Adrenal gland (tissue), 5 donors: ENCODE results near the gene USP6.

Source experiments
- POLR2A ChIP-seq, 2 donors: fragments of 450-650 bp; IDR thresholded peaks; one replicate each; pipeline ENCODE4 v1.6.1; 2017; ENCODE audit warnings: antibody characterized with exemption in 2 of 2, mild to moderate bottlenecking in 2 of 2, moderate library complexity in 1 of 2
- TF ChIP-seq, protein P1 (sequence below), 6 experiments: fragments of 450-650 bp in 4 of 6; fragments of 200-600 bp in 2 of 6; sonication (generic) in 1 of 6; IDR thresholded peaks; 1 replicate in 5 of 6; 2 replicates in 1 of 6; pipeline versions ENCODE4 v1.5.1 to v1.8.0; 2016 to 2021; ENCODE audit warnings: antibody characterized with exemption in 6 of 6, mild to moderate bottlenecking in 2 of 6, moderate library complexity in 1 of 6
- donor health status: DM: no; HTN: no; CAD: no.

DNA sequence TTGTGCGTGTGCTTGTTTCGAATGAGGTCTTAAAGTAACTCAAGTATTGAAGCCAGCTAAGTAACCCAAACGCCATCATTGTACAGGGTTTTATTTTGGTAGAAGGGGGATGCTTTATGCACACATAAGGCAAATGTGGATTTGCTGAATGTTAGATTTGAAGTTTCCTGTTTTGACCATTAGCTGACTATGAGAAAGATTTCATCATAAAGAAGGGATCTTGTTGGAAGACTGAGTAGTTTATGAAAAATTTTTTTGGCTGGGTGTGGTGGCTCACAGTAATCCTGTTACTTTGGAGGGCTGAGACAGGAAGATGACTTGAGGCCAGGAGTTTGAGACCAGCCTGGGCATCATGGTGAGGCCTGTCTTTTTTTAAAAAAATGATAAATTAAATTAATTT lies 47.6 kb upstream of the USP6 start:
- no peak for TF ChIP-seq POLR2A (IDR thresholded peaks at IDR 0.05)
- TF ChIP-seq, protein P1, sequence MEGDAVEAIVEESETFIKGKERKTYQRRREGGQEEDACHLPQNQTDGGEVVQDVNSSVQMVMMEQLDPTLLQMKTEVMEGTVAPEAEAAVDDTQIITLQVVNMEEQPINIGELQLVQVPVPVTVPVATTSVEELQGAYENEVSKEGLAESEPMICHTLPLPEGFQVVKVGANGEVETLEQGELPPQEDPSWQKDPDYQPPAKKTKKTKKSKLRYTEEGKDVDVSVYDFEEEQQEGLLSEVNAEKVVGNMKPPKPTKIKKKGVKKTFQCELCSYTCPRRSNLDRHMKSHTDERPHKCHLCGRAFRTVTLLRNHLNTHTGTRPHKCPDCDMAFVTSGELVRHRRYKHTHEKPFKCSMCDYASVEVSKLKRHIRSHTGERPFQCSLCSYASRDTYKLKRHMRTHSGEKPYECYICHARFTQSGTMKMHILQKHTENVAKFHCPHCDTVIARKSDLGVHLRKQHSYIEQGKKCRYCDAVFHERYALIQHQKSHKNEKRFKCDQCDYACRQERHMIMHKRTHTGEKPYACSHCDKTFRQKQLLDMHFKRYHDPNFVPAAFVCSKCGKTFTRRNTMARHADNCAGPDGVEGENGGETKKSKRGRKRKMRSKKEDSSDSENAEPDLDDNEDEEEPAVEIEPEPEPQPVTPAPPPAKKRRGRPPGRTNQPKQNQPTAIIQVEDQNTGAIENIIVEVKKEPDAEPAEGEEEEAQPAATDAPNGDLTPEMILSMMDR (IDR thresholded peaks at IDR 0.05), result no peak
